ENCODE data around the gene AP1M1.

Gene AP1M1

DNA sequence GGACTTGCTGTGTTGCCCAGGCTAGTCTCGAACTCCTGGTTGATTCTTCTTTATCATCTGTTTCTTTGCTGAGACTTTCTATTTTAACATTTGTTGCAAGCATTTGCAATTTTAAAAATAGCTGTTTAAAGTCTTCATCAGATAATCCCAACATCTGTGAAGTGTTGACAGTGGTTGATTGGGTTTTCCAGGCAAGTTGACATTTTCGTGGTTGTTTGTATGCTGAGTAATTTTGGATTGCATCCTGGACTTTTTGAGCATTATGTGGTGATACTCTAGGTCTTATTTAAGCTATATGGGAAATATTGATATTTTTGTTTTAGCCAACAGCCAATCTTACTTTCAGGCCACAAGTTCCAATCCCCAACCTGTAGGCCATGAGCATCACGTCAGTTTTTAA lies 25.1 kb downstream of the AP1M1 start:
- Histone ChIP-seq H3K36me3 (replicated peaks; ENCODE audit: low read depth, low read length) (peaks cover 92% of the 10 kb centered on the region), H3K79me2 (ENCODE audit: low read length) (no peaks in the 10 kb centered on the region), H3K4me2 (ENCODE audit: low read length) (no peak overlapping the region), H3K9me3 (ENCODE audit: insufficient read depth, low read length) (peaks cover 22% of the 10 kb centered on the region; the same call in 1 of the 2 replicates), H3K27ac (ENCODE audit: low read length) (no peak overlapping the region), H4K20me1 (ENCODE audit: insufficient read depth, low read length) (no peaks in the 10 kb centered on the region), H2AFZ (ENCODE audit: low read depth, low read length) (no peak overlapping the region), H3K9ac (ENCODE audit: low read length) (no peak overlapping the region), H3K4me3 (ENCODE audit: low read length) (no peak overlapping the region), H3K27me3 (ENCODE audit: low read depth, low read length) (no peaks in the 10 kb centered on the region), H3K4me1 (ENCODE audit: low read length) (no peaks in the 10 kb centered on the region)
- TF ChIP-seq, protein P1, sequence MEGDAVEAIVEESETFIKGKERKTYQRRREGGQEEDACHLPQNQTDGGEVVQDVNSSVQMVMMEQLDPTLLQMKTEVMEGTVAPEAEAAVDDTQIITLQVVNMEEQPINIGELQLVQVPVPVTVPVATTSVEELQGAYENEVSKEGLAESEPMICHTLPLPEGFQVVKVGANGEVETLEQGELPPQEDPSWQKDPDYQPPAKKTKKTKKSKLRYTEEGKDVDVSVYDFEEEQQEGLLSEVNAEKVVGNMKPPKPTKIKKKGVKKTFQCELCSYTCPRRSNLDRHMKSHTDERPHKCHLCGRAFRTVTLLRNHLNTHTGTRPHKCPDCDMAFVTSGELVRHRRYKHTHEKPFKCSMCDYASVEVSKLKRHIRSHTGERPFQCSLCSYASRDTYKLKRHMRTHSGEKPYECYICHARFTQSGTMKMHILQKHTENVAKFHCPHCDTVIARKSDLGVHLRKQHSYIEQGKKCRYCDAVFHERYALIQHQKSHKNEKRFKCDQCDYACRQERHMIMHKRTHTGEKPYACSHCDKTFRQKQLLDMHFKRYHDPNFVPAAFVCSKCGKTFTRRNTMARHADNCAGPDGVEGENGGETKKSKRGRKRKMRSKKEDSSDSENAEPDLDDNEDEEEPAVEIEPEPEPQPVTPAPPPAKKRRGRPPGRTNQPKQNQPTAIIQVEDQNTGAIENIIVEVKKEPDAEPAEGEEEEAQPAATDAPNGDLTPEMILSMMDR (IDR thresholded peaks at IDR 0.05; ENCODE audit: low read depth, low read length), result no peak
- TF ChIP-seq EZH2phosphoT487 (IDR thresholded peaks at IDR 0.05; ENCODE audit: low read depth), result no peak

DNA sequence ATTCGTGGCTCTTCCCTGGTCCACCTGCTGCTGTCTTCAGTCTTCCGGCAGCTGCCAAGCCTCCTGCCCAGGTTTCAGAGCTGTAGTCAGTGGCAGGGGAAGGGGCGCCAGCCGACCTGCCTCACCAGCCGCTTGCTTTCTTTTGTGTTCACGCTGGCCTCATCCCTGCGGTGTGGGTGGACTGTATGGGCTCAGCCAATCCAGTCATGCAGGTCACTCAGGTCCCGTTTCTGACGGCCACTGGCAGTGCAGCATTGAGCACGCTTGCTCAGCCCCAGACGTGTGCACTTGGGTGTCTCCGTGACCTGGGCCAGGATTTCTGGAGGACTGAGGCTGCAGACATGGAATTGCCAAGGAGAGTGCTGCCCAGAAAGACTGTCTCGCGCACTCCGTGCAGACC lies 26.0 kb downstream of the AP1M1 start:
- Histone ChIP-seq H3K36me3 (replicated peaks; ENCODE audit: low read depth, low read length) (peaks cover 91% of the 10 kb centered on the region), H3K4me2 (ENCODE audit: low read length) (no peak overlapping the region), H3K9ac (ENCODE audit: low read length) (no peak overlapping the region), H2AFZ (ENCODE audit: low read depth, low read length) (no peak overlapping the region), H3K79me2 (ENCODE audit: low read length) (no peaks in the 10 kb centered on the region), H4K20me1 (ENCODE audit: insufficient read depth, low read length) (no peaks in the 10 kb centered on the region), H3K4me3 (ENCODE audit: low read length) (no peak overlapping the region), H3K27me3 (ENCODE audit: low read depth, low read length) (no peaks in the 10 kb centered on the region), H3K4me1 (ENCODE audit: low read length) (no peaks in the 10 kb centered on the region), H3K9me3 (ENCODE audit: insufficient read depth, low read length) (peaks cover 22% of the 10 kb centered on the region; the same call in 1 of the 2 replicates), H3K27ac (ENCODE audit: low read length) (no peak overlapping the region)
- no peak for TF ChIP-seq EZH2phosphoT487 (IDR thresholded peaks at IDR 0.05; ENCODE audit: low read depth)
- TF ChIP-seq, protein P1 (IDR thresholded peaks at IDR 0.05; ENCODE audit: low read depth, low read length), result no peak

DNA sequence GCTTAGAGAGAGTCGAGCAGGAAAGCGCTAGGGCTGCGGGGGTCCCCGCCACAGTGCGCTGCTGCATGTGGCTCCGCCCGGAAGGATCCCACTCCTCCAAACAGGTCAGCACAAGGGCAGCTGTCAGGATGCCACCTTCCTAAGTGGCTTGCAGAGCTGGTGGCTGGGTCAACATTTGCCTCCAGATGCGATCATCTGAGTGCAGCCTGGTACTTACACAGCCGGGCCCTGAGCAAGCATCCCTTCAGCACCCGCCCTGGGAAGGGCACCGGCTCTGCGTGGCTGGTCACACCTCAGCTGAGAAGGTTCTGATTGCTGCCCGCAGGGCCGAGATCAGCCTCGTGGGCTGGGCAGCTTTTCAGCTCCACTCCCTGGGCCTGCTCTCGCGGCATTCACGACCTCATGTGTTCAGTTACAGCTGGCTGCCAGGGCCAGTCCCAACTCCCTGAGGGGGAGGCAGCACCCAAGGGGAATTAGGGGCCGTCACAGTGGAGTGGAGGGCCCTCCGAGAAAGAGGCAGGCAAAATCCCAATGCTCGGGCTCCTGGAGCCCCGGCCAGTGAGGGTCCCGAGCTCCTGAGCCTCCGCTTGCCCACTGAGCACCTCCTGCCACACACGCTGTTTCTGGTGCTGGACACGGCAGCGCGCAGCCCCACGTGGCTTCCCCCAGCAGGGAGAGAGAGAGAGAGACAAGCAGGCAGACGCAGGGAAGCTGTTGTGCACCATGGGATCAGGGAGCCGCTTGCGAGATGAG lies 26.8 kb downstream of the AP1M1 start:
- no peak overlapping the region for H3K4me2 ChIP-seq (ENCODE audit: low read length)
- H3K27ac ChIP-seq (ENCODE audit: low read length), result no peak overlapping the region
- H3K9me3 ChIP-seq (ENCODE audit: insufficient read depth, low read length), result peaks cover 22% of the 10 kb centered on the region; the same call in 1 of the 2 replicates
- no peak overlapping the region for H3K9ac ChIP-seq (ENCODE audit: low read length)
- no peak overlapping the region for H3K4me3 ChIP-seq (ENCODE audit: low read length)
- peaks cover 4% of the 10 kb centered on the region for H3K4me1 ChIP-seq (ENCODE audit: low read length)
- no peak overlapping the region for H2AFZ ChIP-seq (ENCODE audit: low read depth, low read length)
- H3K79me2 ChIP-seq (ENCODE audit: low read length), result no peaks in the 10 kb centered on the region
- peaks cover 92% of the 10 kb centered on the region for H3K36me3 ChIP-seq (replicated peaks; ENCODE audit: low read depth, low read length)
- H4K20me1 ChIP-seq (ENCODE audit: insufficient read depth, low read length), result no peaks in the 10 kb centered on the region
- H3K27me3 ChIP-seq (ENCODE audit: low read depth, low read length), result no peaks in the 10 kb centered on the region
- TF ChIP-seq, protein P1 (IDR thresholded peaks at IDR 0.05; ENCODE audit: low read depth, low read length), result no peak
- TF ChIP-seq EZH2phosphoT487 (IDR thresholded peaks at IDR 0.05; ENCODE audit: low read depth), result no peak

DNA sequence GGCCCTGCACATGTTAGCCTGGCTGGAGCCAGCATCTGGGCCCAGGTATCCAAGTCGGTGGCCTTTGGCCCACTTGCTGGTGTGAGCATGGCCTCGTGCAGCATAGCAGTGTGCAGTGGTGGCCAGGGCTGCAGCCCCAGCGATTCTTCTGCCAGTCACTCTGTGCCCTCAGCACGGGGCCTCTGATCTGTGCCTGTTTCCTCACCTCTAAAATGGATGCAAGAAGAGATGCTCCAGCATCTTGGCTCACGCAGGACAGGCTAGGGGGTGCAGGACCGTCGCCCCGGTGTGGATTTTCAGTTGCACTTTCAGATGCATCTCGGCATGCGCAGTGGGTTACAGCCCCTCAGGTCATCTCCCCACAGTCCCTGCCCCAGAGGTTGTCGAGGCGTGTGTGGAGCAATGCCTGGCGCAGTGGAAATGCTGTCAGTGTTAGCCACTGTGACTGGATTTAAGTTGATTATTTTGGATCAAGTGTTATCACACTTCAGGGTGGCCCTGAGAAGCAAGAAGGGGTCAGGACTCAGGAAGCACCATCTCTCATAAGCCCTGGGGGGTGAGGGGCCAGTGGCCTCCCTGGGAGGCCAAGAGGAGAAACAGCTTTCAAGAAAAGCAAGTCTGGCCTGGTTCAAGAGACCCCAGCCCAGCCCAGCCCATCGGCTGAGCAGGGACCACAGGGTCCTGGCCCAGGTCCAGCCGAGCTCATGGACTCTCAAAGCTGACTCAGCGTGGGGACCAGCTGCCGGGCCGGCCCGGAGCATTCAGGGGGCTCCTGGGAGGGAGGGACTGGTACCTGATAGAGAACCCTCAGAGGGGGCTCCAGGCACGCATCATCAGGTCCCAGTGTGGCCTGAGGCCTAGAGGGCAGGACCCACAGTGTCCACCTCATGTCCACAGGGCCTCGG lies 27.8 kb downstream of the AP1M1 start:
- no peaks in the 10 kb centered on the region for H3K27me3 ChIP-seq (ENCODE audit: low read depth, low read length)
- no peak overlapping the region for H3K27ac ChIP-seq (ENCODE audit: low read length)
- no peak overlapping the region for H3K9ac ChIP-seq (ENCODE audit: low read length)
- TF ChIP-seq EZH2phosphoT487 (IDR thresholded peaks at IDR 0.05; ENCODE audit: low read depth), result no peak
- TF ChIP-seq, protein P1 (IDR thresholded peaks at IDR 0.05; ENCODE audit: low read depth, low read length), result no peak
- H3K36me3 ChIP-seq (replicated peaks; ENCODE audit: low read depth, low read length), result peaks cover 90% of the 10 kb centered on the region
- no peak overlapping the region for H3K4me2 ChIP-seq (ENCODE audit: low read length)
- no peaks in the 10 kb centered on the region for H4K20me1 ChIP-seq (ENCODE audit: insufficient read depth, low read length)
- peaks cover 8% of the 10 kb centered on the region for H3K4me1 ChIP-seq (ENCODE audit: low read length)
- no peaks in the 10 kb centered on the region for H3K79me2 ChIP-seq (ENCODE audit: low read length)
- H2AFZ ChIP-seq (ENCODE audit: low read depth, low read length), result no peak overlapping the region
- H3K9me3 ChIP-seq (ENCODE audit: insufficient read depth, low read length), result peaks cover 13% of the 10 kb centered on the region; the same call in 1 of the 2 replicates
- H3K4me3 ChIP-seq (ENCODE audit: low read length), result no peak overlapping the region

Data from OCI-LY3 (cell line).